ENCODE data around the gene KRT37.
"Not testable (repeated sequence)": the region's sequence is repeated elsewhere in the genome, so short reads cannot be mapped to it uniquely, and the experiment has no call there.

Gene KRT37

DNA sequence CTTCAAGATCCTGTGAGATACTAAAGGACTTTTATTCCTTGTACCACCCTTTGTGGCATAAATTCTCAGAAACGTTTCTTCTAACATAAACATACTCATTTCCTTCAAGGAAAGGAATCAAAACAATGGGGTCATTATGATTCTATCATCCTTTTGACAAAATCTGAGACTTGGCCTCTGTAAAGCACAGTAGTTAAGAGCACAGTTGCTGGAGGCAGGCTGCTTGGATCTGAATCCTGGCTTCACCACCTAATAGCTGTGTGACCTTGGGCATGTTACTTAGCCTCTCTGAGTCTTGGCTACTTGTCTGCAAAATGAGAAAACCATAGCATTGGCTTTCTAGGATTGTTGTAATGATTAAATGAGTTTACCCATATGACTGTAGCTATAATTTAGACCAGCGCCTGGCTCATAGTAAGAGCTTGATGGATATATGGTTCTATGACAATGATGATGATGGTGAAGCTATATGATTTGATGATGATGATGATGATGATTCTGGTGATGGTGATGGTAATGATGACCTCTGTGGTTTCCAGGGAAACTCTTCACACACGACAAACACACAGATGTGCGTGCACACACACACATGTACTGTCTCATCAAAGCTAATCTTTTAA, 20.9 kb downstream of the KRT37 start:
- H3K79me2 ChIP-seq (ENCODE audit: control insufficient read depth, insufficient read depth, low read length): no peaks in the 10 kb centered on the region
- no peak overlapping the region for H3K4me3 ChIP-seq (ENCODE audit: low read length)
- H3K79me1 ChIP-seq (ENCODE audit: low read length): no peaks in the 10 kb centered on the region
- H3K4me2 ChIP-seq (ENCODE audit: low read length): no peak overlapping the region
- no peak overlapping the region for H4K8ac ChIP-seq (ENCODE audit: low read depth, low read length)
- no peak overlapping the region for H3K18ac ChIP-seq (ENCODE audit: low read length)
- H3K4ac ChIP-seq (ENCODE audit: low read depth, low read length): no peak overlapping the region
- H3K27ac ChIP-seq (ENCODE audit: low read depth, low read length): no peak overlapping the region
- H3K23ac ChIP-seq (ENCODE audit: low read length): no peak overlapping the region
- no peaks in the 10 kb centered on the region for H3K36me3 ChIP-seq (ENCODE audit: control insufficient read depth, insufficient read depth, low read length)
- no peak overlapping the region for H2BK5ac ChIP-seq (ENCODE audit: low read length)
- no peak overlapping the region for H3K9ac ChIP-seq (ENCODE audit: low read length)
- H2BK15ac ChIP-seq (replicated peaks; ENCODE audit: low read depth): no peak overlapping the region
- H3K56ac ChIP-seq (ENCODE audit: low read length): no peak overlapping the region
- H4K5ac ChIP-seq (ENCODE audit: low read length): no peak overlapping the region
- H3K27me3 ChIP-seq (ENCODE audit: insufficient read depth, low read length, poor library complexity): no peaks in the 10 kb centered on the region
- H3K4me1 ChIP-seq (ENCODE audit: control insufficient read depth, low read depth, low read length): no peaks in the 10 kb centered on the region
- no CpG with 5 or more reads among the region's 4 CpGs for WGBS (ENCODE audit: extremely low coverage, insufficient coverage, low lambda C conversion rate)
- no peak overlapping the region for H2AK5ac ChIP-seq (ENCODE audit: low read length)
- H2BK120ac ChIP-seq (ENCODE audit: low read depth, low read length): no peak overlapping the region
- no peak for DNase-seq

DNA sequence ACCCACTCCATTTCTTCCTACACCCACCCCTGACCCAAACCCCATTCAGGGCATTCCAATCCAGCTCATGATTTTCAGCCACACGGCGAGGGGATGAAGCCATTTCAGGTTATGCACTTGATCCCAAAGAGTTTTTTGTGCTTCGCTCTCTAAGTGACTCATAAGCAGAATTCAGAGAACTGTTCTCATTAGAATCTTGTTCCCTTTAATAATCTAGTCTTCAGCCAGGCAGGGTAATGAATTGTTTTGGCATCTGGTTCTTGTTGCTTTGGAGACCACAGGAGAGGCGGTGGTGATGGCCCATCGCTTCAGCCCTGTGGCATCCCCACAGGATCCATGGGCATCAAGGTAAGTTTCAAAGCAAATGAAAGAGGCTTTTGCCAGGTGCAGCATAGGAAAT, 22.2 kb downstream of the KRT37 start:
- no peaks in the 10 kb centered on the region for H3K4me1 ChIP-seq (ENCODE audit: control insufficient read depth, low read depth, low read length)
- no peak overlapping the region for H3K23ac ChIP-seq (ENCODE audit: low read length)
- H3K56ac ChIP-seq (ENCODE audit: low read length): no peak overlapping the region
- no peak overlapping the region for H4K5ac ChIP-seq (ENCODE audit: low read length)
- H3K4me2 ChIP-seq (ENCODE audit: low read length): no peak overlapping the region
- no peaks in the 10 kb centered on the region for H3K79me1 ChIP-seq (ENCODE audit: low read length)
- no CpG with 5 or more reads among the region's 5 CpGs for WGBS (ENCODE audit: extremely low coverage, insufficient coverage, low lambda C conversion rate)
- H3K9ac ChIP-seq (ENCODE audit: low read length): no peak overlapping the region
- no peak for DNase-seq
- no peak overlapping the region for H3K18ac ChIP-seq (ENCODE audit: low read length)
- no peaks in the 10 kb centered on the region for H3K36me3 ChIP-seq (ENCODE audit: control insufficient read depth, insufficient read depth, low read length)
- no peak overlapping the region for H3K27ac ChIP-seq (ENCODE audit: low read depth, low read length)
- no peaks in the 10 kb centered on the region for H3K79me2 ChIP-seq (ENCODE audit: control insufficient read depth, insufficient read depth, low read length)
- H2BK15ac ChIP-seq (replicated peaks; ENCODE audit: low read depth): no peak overlapping the region
- no peak overlapping the region for H4K8ac ChIP-seq (ENCODE audit: low read depth, low read length)
- H3K27me3 ChIP-seq (ENCODE audit: insufficient read depth, low read length, poor library complexity): no peaks in the 10 kb centered on the region
- no peak overlapping the region for H3K4ac ChIP-seq (ENCODE audit: low read depth, low read length)
- H2BK120ac ChIP-seq (ENCODE audit: low read depth, low read length): no peak overlapping the region
- no peak overlapping the region for H2BK5ac ChIP-seq (ENCODE audit: low read length)
- no peak overlapping the region for H2AK5ac ChIP-seq (ENCODE audit: low read length)
- no peak overlapping the region for H3K4me3 ChIP-seq (ENCODE audit: low read length)

- Histone ChIP-seq H4K8ac (ENCODE audit: low read depth, low read length) (no peak within 1 kb of the TSS), H3K9ac (ENCODE audit: low read length) (no peak within 1 kb of the TSS), H3K79me1 (ENCODE audit: low read length) (no peaks in the 10 kb centered on the region), H3K4me1 (ENCODE audit: control insufficient read depth, low read depth, low read length) (no peaks in the 10 kb centered on the region), H3K56ac (ENCODE audit: low read length) (no peak within 1 kb of the TSS), H3K36me3 (ENCODE audit: control insufficient read depth, insufficient read depth, low read length) (no peaks in the 10 kb centered on the region), H3K23ac (ENCODE audit: low read length) (no peak within 1 kb of the TSS), H3K4ac (ENCODE audit: low read depth, low read length) (no peak within 1 kb of the TSS), H2BK120ac (ENCODE audit: low read depth, low read length) (no peak within 1 kb of the TSS), H3K27me3 (ENCODE audit: insufficient read depth, low read length, poor library complexity) (no peaks in the 10 kb centered on the region), H3K18ac (ENCODE audit: low read length) (no peak within 1 kb of the TSS), H4K5ac (ENCODE audit: low read length) (no peak within 1 kb of the TSS), H3K4me2 (ENCODE audit: low read length) (no peak within 1 kb of the TSS), H2AK5ac (ENCODE audit: low read length) (no peak within 1 kb of the TSS), H3K79me2 (ENCODE audit: control insufficient read depth, insufficient read depth, low read length) (no peaks in the 10 kb centered on the region), H3K4me3 (ENCODE audit: low read length) (no peak within 1 kb of the TSS), H3K27ac (ENCODE audit: low read depth, low read length) (no peak within 1 kb of the TSS), H2BK5ac (ENCODE audit: low read length) (no peak within 1 kb of the TSS), H2BK15ac (replicated peaks; ENCODE audit: low read depth) (no peak within 1 kb of the TSS)
- no CpG with 5 or more reads among the region's 16 CpGs for WGBS (ENCODE audit: extremely low coverage, insufficient coverage, low lambda C conversion rate)
- DNase-seq: no peak
Measured at GRCh38 chr17:41396996-41397660, 27.3 kb downstream of the KRT37 start, which contains the start of gene KRT31. Gene KRT31 (minus strand): TSS chr17:41397608. CDS start chr17:41397539, 69 bp downstream.

- Histone ChIP-seq H3K79me2 (ENCODE audit: control insufficient read depth, insufficient read depth, low read length) (no peaks in the 10 kb centered on the region), H2BK15ac (replicated peaks; ENCODE audit: low read depth) (no peak overlapping the region), H3K36me3 (ENCODE audit: control insufficient read depth, insufficient read depth, low read length) (no peaks in the 10 kb centered on the region), H3K4ac (ENCODE audit: low read depth, low read length) (no peak overlapping the region), H3K23ac (ENCODE audit: low read length) (no peak overlapping the region), H4K8ac (ENCODE audit: low read depth, low read length) (no peak overlapping the region), H3K56ac (ENCODE audit: low read length) (no peak overlapping the region), H3K4me1 (ENCODE audit: control insufficient read depth, low read depth, low read length) (no peaks in the 10 kb centered on the region), H3K9ac (ENCODE audit: low read length) (no peak overlapping the region), H3K4me2 (ENCODE audit: low read length) (no peak overlapping the region), H2BK120ac (ENCODE audit: low read depth, low read length) (no peak overlapping the region), H3K4me3 (ENCODE audit: low read length) (no peak overlapping the region), H3K18ac (ENCODE audit: low read length) (no peak overlapping the region), H4K5ac (ENCODE audit: low read length) (no peak overlapping the region), H2AK5ac (ENCODE audit: low read length) (no peak overlapping the region), H2BK5ac (ENCODE audit: low read length) (no peak overlapping the region), H3K27ac (ENCODE audit: low read depth, low read length) (no peak overlapping the region), H3K79me1 (ENCODE audit: low read length) (no peaks in the 10 kb centered on the region), H3K27me3 (ENCODE audit: insufficient read depth, low read length, poor library complexity) (no peaks in the 10 kb centered on the region)
- no peak for DNase-seq
- no CpG with 5 or more reads among the region's 7 CpGs for WGBS (ENCODE audit: extremely low coverage, insufficient coverage, low lambda C conversion rate)
Measured at GRCh38 chr17:41396340-41396739, 28.0 kb downstream of the KRT37 start.

GRCh38 chr17:41395611-41396010, 28.8 kb downstream of the KRT37 start:
- H3K56ac ChIP-seq (ENCODE audit: low read length): no peak overlapping the region
- no peak overlapping the region for H3K4ac ChIP-seq (ENCODE audit: low read depth, low read length)
- H3K9ac ChIP-seq (ENCODE audit: low read length): no peak overlapping the region
- no peak overlapping the region for H3K4me2 ChIP-seq (ENCODE audit: low read length)
- no peak overlapping the region for H2BK15ac ChIP-seq (replicated peaks; ENCODE audit: low read depth)
- H3K4me3 ChIP-seq (ENCODE audit: low read length): no peak overlapping the region
- no peaks in the 10 kb centered on the region for H3K27me3 ChIP-seq (ENCODE audit: insufficient read depth, low read length, poor library complexity)
- no peak overlapping the region for H3K23ac ChIP-seq (ENCODE audit: low read length)
- no peak overlapping the region for H2AK5ac ChIP-seq (ENCODE audit: low read length)
- no peak overlapping the region for H2BK120ac ChIP-seq (ENCODE audit: low read depth, low read length)
- no peak overlapping the region for H3K18ac ChIP-seq (ENCODE audit: low read length)
- no peak overlapping the region for H2BK5ac ChIP-seq (ENCODE audit: low read length)
- H3K79me2 ChIP-seq (ENCODE audit: control insufficient read depth, insufficient read depth, low read length): no peaks in the 10 kb centered on the region
- no peak overlapping the region for H4K8ac ChIP-seq (ENCODE audit: low read depth, low read length)
- no peaks in the 10 kb centered on the region for H3K79me1 ChIP-seq (ENCODE audit: low read length)
- H3K27ac ChIP-seq (ENCODE audit: low read depth, low read length): no peak overlapping the region
- H3K4me1 ChIP-seq (ENCODE audit: control insufficient read depth, low read depth, low read length): no peaks in the 10 kb centered on the region
- no peak for DNase-seq
- H4K5ac ChIP-seq (ENCODE audit: low read length): no peak overlapping the region
- H3K36me3 ChIP-seq (ENCODE audit: control insufficient read depth, insufficient read depth, low read length): no peaks in the 10 kb centered on the region
- no CpG with 5 or more reads among the region's 1 CpG for WGBS (ENCODE audit: extremely low coverage, insufficient coverage, low lambda C conversion rate)

GRCh38 chr17:41395044-41395443, 29.3 kb downstream of the KRT37 start:
- H3K4ac ChIP-seq (ENCODE audit: low read depth, low read length); H2BK5ac ChIP-seq (ENCODE audit: low read length); H3K56ac ChIP-seq (ENCODE audit: low read length); H3K36me3 ChIP-seq (ENCODE audit: control insufficient read depth, insufficient read depth, low read length); H3K79me2 ChIP-seq (ENCODE audit: control insufficient read depth, insufficient read depth, low read length); DNase-seq; H3K4me3 ChIP-seq (ENCODE audit: low read length); H3K27ac ChIP-seq (ENCODE audit: low read depth, low read length); H2AK5ac ChIP-seq (ENCODE audit: low read length); H3K18ac ChIP-seq (ENCODE audit: low read length); H2BK15ac ChIP-seq (replicated peaks; ENCODE audit: low read depth); H3K9ac ChIP-seq (ENCODE audit: low read length); H3K4me2 ChIP-seq (ENCODE audit: low read length); H3K27me3 ChIP-seq (ENCODE audit: insufficient read depth, low read length, poor library complexity); H3K4me1 ChIP-seq (ENCODE audit: control insufficient read depth, low read depth, low read length); H3K23ac ChIP-seq (ENCODE audit: low read length); H3K79me1 ChIP-seq (ENCODE audit: low read length); H2BK120ac ChIP-seq (ENCODE audit: low read depth, low read length); H4K5ac ChIP-seq (ENCODE audit: low read length); H4K8ac ChIP-seq (ENCODE audit: low read depth, low read length): not testable (repeated sequence)
- WGBS (ENCODE audit: extremely low coverage, insufficient coverage, low lambda C conversion rate): no CpG with 5 or more reads among the region's 12 CpGs

Data from mesendoderm (in vitro differentiated cells).